Activated CD8-positive, alpha-beta T cell treated with anti-CD3 and anti-CD28 coated beads for 36 hours (primary cell): ENCODE results near the gene PLEKHM2. TPM values are rescaled to one million over a fixed set of nuclear protein-coding genes. Genes with fewer than 3 reads are reported as not detected.

Experiments
- ATAC-seq: fragments of 200-7000 bp; cut with Tn5 transposase; one replicate; pipeline ENCODE4 v1.10.0; 2021; ENCODE audit warnings: mild to moderate bottlenecking, moderate library complexity
- CTCF ChIA-PET: fragments of 350-600 bp; sonication (Branson Sonifier 250); formaldehyde crosslinking; loops from one replicate; lab custom pipeline; 2021; ENCODE audit warnings: antibody characterized with exemption; lab: Charles Lee
- POLR2A ChIA-PET: fragments of 350-600 bp; sonication (Branson Sonifier 250); formaldehyde crosslinking; loops from one replicate; lab custom pipeline; 2021; ENCODE audit warnings: antibody characterized with exemption; lab: Charles Lee
- DNase-seq: peaks from one replicate; pipeline ENCODE4 v3.0.0-alpha.2; 2020
- H3K27ac Mint-ChIP-seq: one replicate; pipeline ENCODE4 v1.8.0; 2021; ENCODE audit warnings: mild to moderate bottlenecking, mixed read lengths
- H3K27me3 Mint-ChIP-seq: one replicate; pipeline ENCODE4 v1.8.0; 2021; ENCODE audit warnings: mixed read lengths
- H3K36me3 Mint-ChIP-seq: one replicate; pipeline ENCODE4 v1.8.0; 2021; ENCODE audit warnings: low read depth, mixed read lengths
- H3K4me1 Mint-ChIP-seq: one replicate; pipeline ENCODE4 v1.8.0; 2021; ENCODE audit warnings: low read depth, mixed read lengths
- H3K4me3 Mint-ChIP-seq: one replicate; pipeline ENCODE4 v1.8.0; 2021; ENCODE audit warnings: mild to moderate bottlenecking, moderate library complexity, mixed read lengths
- H3K9me3 Mint-ChIP-seq: one replicate; pipeline ENCODE4 v1.8.0; 2021; ENCODE audit warnings: mixed read lengths
- CTCF ChIP-seq: fragments of 200-600 bp; IDR thresholded peaks from one replicate; pipeline ENCODE4 v1.8.0; 2022; ENCODE audit warnings: antibody characterized with exemption, mild to moderate bottlenecking
- intact Hi-C: fragments of 100-400 bp; cut with micrococcal nuclease; formaldehyde crosslinking; loops from one replicate; pipeline ENCODE4 v1.10.0; 2022
- total RNA-seq, 2 experiments: library from RNA; stranded (reverse); gene quantifications; one replicate each; pipeline ENCODE4 v1.2.3, GENCODE V29; 2021

PLEKHM2 gene
- total RNA-seq, 2 experiments from 2014 or later: 41.5 to 42.9 TPM

- DNase-seq: peak; percentile 7
- Mint-ChIP-seq H3K27ac (no peak overlapping the region), H3K4me1 (peaks cover 10% of the 10 kb centered on the region), H3K4me3 (no peak overlapping the region), H3K9me3 (no peaks in the 10 kb centered on the region), H3K27me3 (peaks cover 31% of the 10 kb centered on the region), H3K36me3 (no peaks in the 10 kb centered on the region)
- intact Hi-C loops: no loop called here
- ChIA-PET CTCF (interaction anchor here (0.5 to 1.6 kb wide), 3 partner anchors 14 to 146 kb away, joined by 3 to 4 read pairs (median 4); no protein-coding TSS in a partner anchor), POLR2A (no interaction called here)
- no peak for ATAC-seq
- no peak for TF ChIP-seq CTCF
Measured at GRCh38 chr1:15755646-15756040, 71.5 kb downstream of the PLEKHM2 start.

- intact Hi-C loops: no loop called here
- DNase-seq (peak; percentile 11), ATAC-seq (no peak)
- Mint-ChIP-seq H3K36me3 (no peaks in the 10 kb centered on the region), H3K4me3 (no peak overlapping the region), H3K9me3 (no peaks in the 10 kb centered on the region), H3K27ac (no peak overlapping the region), H3K4me1 (peaks cover 10% of the 10 kb centered on the region), H3K27me3 (peaks cover 39% of the 10 kb centered on the region)
- POLR2A ChIA-PET: interaction anchor here (1.1 kb wide), 1 partner anchor 191 kb away, joined by 4 read pairs; no protein-coding TSS in a partner anchor
- CTCF ChIA-PET: interaction anchor here (0.8 to 1.6 kb wide), 2 partner anchors 15 to 59 kb away, joined by 3 to 4 read pairs; no protein-coding TSS in a partner anchor
- TF ChIP-seq CTCF: no peak
Measured at GRCh38 chr1:15756143-15757015, 72.3 kb downstream of the PLEKHM2 start.

GRCh38 chr1:15757016-15757543 lies 73.0 kb downstream of the PLEKHM2 start:
- POLR2A ChIA-PET: interaction anchor here (1.1 kb wide), 1 partner anchor 191 kb away, joined by 4 read pairs; no protein-coding TSS in a partner anchor
- ATAC-seq (no peak), DNase-seq (no peak)
- Mint-ChIP-seq H3K4me3 (no peak overlapping the region), H3K9me3 (no peaks in the 10 kb centered on the region), H3K27ac (no peak overlapping the region), H3K4me1 (peaks cover 10% of the 10 kb centered on the region), H3K36me3 (no peaks in the 10 kb centered on the region), H3K27me3 (peaks cover 41% of the 10 kb centered on the region)
- intact Hi-C loops: no loop called here
- CTCF ChIA-PET: interaction anchor here (0.6 to 1.6 kb wide), 3 partner anchors 16 to 168 kb away, joined by 3 to 4 read pairs (median 3); no protein-coding TSS in a partner anchor
- TF ChIP-seq CTCF: no peak

- ATAC-seq (no peak), DNase-seq (no peak)
- intact Hi-C loops: no loop called here
- TF ChIP-seq CTCF: no peak
- peaks cover 46% of the 10 kb centered on the region for H3K27me3 Mint-ChIP-seq
- H3K36me3 Mint-ChIP-seq: no peaks in the 10 kb centered on the region
- H3K4me3 Mint-ChIP-seq: no peak overlapping the region
- peaks cover 10% of the 10 kb centered on the region for H3K4me1 Mint-ChIP-seq
- H3K27ac Mint-ChIP-seq: no peak overlapping the region
- CTCF ChIA-PET: interaction anchor here (0.6 kb wide), 1 partner anchor 169 kb away, joined by 3 read pairs; no protein-coding TSS in a partner anchor
- POLR2A ChIA-PET: no interaction called here
- no peaks in the 10 kb centered on the region for H3K9me3 Mint-ChIP-seq
Measured at GRCh38 chr1:15757575-15758342, 73.6 kb downstream of the PLEKHM2 start.
